HL-60 (cell line): ENCODE measurements around the gene SLC34A1.
A peak's percentile ranks its signal among the peaks of the same experiment; 100 is the strongest.

Source experiments
- DNase-seq, 2 experiments: peaks; one replicate each; pipeline ENCODE4 v3.0.0-alpha.2; 2010 to 2020; ENCODE audit warnings: low read depth in 1 of 2, low spot score in 1 of 2
- H3K27ac ChIP-seq: fragments of 250-450 bp; sonication (Bioruptor Pico); replicated peaks from 2 replicates; pipeline ENCODE4 v1.5.1; 2020; ENCODE audit warnings: mild to moderate bottlenecking, moderate library complexity
- H3K27me3 ChIP-seq: fragments of 250-450 bp; sonication (Bioruptor Pico); 2 replicates; pipeline ENCODE4 v1.5.1; 2021; ENCODE audit warnings: mild to moderate bottlenecking, moderate library complexity; ENCODE audit not compliant: insufficient read depth, poor library complexity, severe bottlenecking
- H3K4me3 ChIP-seq: replicated peaks from 2 replicates; pipeline ENCODE4 v1.5.1; 2011; ENCODE audit warnings: mild to moderate bottlenecking, control low read depth, low read length; ENCODE audit not compliant: insufficient read depth
- GABPA ChIP-seq: IDR thresholded peaks from 2 replicates; pipeline ENCODE4 v1.6.1; 2012; ENCODE audit warnings: low read depth
- POLR2AphosphoS5 ChIP-seq: IDR thresholded peaks from 2 replicates; pipeline ENCODE4 v1.6.1; 2012; ENCODE audit warnings: low read depth
- SPI1 ChIP-seq: IDR thresholded peaks from 2 replicates; pipeline ENCODE4 v1.6.1; 2012; ENCODE audit warnings: low read depth, mild to moderate bottlenecking, borderline replicate concordance
- TF ChIP-seq, protein P1 (sequence below): IDR thresholded peaks from 2 replicates; pipeline ENCODE4 v1.6.1; 2012; ENCODE audit warnings: low read depth; ENCODE audit not compliant: insufficient replicate concordance
- TF ChIP-seq, protein P2 (sequence below): IDR thresholded peaks from one replicate; pipeline ENCODE4 v1.5.1; 2011; ENCODE audit warnings: low read length, control low read depth, inconsistent platforms; ENCODE audit not compliant: insufficient read depth

Gene SLC34A1

DNA sequence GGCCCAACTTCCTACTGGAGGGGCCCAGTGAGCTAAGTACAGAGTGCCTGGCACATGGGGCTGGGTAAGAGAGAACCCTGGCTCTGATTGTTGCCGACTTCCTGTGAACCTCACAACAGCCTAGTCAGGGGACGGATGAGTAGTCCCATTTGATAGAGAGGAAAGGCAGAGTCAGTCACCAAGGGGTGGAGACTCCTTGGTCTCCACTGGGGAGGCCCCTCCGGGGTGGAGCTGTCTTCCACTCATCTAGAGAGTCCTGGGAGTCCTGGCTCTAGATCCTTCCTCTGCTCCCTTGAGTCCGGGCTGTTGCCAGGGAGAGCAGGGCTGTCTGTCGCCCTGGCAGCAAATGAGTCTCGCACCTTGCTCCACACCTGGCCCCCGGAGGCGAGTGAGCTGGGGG is 50.2 kb downstream of the SLC34A1 start:
- TF ChIP-seq, protein P1, sequence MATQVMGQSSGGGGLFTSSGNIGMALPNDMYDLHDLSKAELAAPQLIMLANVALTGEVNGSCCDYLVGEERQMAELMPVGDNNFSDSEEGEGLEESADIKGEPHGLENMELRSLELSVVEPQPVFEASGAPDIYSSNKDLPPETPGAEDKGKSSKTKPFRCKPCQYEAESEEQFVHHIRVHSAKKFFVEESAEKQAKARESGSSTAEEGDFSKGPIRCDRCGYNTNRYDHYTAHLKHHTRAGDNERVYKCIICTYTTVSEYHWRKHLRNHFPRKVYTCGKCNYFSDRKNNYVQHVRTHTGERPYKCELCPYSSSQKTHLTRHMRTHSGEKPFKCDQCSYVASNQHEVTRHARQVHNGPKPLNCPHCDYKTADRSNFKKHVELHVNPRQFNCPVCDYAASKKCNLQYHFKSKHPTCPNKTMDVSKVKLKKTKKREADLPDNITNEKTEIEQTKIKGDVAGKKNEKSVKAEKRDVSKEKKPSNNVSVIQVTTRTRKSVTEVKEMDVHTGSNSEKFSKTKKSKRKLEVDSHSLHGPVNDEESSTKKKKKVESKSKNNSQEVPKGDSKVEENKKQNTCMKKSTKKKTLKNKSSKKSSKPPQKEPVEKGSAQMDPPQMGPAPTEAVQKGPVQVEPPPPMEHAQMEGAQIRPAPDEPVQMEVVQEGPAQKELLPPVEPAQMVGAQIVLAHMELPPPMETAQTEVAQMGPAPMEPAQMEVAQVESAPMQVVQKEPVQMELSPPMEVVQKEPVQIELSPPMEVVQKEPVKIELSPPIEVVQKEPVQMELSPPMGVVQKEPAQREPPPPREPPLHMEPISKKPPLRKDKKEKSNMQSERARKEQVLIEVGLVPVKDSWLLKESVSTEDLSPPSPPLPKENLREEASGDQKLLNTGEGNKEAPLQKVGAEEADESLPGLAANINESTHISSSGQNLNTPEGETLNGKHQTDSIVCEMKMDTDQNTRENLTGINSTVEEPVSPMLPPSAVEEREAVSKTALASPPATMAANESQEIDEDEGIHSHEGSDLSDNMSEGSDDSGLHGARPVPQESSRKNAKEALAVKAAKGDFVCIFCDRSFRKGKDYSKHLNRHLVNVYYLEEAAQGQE: no peak
- TF ChIP-seq, protein P2, sequence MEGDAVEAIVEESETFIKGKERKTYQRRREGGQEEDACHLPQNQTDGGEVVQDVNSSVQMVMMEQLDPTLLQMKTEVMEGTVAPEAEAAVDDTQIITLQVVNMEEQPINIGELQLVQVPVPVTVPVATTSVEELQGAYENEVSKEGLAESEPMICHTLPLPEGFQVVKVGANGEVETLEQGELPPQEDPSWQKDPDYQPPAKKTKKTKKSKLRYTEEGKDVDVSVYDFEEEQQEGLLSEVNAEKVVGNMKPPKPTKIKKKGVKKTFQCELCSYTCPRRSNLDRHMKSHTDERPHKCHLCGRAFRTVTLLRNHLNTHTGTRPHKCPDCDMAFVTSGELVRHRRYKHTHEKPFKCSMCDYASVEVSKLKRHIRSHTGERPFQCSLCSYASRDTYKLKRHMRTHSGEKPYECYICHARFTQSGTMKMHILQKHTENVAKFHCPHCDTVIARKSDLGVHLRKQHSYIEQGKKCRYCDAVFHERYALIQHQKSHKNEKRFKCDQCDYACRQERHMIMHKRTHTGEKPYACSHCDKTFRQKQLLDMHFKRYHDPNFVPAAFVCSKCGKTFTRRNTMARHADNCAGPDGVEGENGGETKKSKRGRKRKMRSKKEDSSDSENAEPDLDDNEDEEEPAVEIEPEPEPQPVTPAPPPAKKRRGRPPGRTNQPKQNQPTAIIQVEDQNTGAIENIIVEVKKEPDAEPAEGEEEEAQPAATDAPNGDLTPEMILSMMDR: no peak
- no peak for TF ChIP-seq POLR2AphosphoS5
- TF ChIP-seq SPI1: no peak
- TF ChIP-seq GABPA: no peak
- no peak for DNase-seq
- peak overlapping the region; percentile 20; the same call in 1 of the 2 replicates for H3K27ac ChIP-seq
- no peak overlapping the region for H3K4me3 ChIP-seq
- H3K27me3 ChIP-seq: no peaks in the 10 kb centered on the region

DNA sequence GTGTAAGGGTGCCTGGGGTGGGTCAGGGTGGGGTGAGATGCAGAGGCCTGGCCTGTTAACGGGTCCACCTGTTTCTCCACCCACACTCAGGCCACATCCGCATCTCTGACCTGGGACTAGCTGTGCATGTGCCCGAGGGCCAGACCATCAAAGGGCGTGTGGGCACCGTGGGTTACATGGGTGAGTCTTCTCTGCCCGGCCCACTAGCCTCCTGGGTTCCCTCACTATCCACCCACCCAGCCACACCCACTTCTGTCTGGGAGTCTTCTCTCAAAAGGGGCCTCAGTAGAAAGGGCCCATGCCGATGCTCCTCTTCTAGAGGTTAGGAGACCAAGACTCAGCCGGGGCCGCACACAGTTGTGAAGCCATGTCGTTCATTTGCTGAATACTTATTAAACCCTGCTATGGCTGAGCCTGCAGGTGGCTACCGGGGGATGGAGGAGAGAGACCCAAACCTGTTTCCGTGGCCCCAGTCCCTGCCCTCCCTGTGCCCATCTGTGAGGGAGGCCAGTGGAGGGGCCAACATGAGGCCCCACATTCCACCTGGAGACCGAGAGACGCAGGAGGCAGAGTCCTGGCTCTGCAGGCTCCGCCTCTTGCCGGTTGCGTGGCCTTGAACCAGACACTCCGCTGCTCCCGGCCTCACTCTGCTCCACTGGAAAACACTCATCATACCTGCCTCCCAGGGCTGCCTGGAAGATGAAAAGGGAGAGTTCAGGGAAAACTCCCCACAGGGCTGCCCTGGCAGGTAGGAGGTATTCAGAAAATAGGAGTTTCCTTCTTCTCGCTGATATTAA is 50.9 kb downstream of the SLC34A1 start:
- DNase-seq: peak in 1 of 2 experiments; percentile 31
- TF ChIP-seq, protein P1: no peak
- TF ChIP-seq, protein P2: no peak
- TF ChIP-seq POLR2AphosphoS5: no peak
- TF ChIP-seq SPI1: no peak
- no peak for TF ChIP-seq GABPA
- Histone ChIP-seq H3K4me3 (no peak overlapping the region), H3K27me3 (no peaks in the 10 kb centered on the region), H3K27ac (no peak overlapping the region)

DNA sequence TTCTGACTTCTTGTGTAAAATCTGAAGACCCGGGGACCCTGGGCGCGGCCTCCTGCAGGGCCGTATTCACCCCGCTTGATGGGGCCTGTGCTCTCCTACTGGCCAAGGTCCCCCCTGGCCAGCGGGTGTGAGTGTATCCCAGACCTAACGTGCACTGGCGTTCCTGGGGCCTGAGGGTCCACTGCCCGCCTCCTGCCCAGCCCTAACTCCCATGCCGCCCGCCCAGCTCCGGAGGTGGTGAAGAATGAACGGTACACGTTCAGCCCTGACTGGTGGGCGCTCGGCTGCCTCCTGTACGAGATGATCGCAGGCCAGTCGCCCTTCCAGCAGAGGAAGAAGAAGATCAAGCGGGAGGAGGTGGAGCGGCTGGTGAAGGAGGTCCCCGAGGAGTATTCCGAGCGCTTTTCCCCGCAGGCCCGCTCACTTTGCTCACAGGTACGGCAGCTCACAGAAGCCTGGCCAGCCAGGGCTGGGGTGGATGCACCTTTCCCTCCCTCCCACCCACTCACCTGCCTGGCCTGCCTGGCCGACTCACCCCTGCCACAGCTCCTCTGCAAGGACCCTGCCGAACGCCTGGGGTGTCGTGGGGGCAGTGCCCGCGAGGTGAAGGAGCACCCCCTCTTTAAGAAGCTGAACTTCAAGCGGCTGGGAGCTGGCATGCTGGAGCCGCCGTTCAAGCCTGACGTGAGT is 51.8 kb downstream of the SLC34A1 start:
- peak in 1 of 2 experiments; percentile 38 for DNase-seq
- TF ChIP-seq GABPA (no peak), POLR2AphosphoS5 (peak; percentile 64)
- TF ChIP-seq, protein P1: no peak
- TF ChIP-seq, protein P2: no peak
- H3K27ac ChIP-seq: no peak overlapping the region
- no peak overlapping the region for H3K4me3 ChIP-seq
- H3K27me3 ChIP-seq: no peaks in the 10 kb centered on the region
